GM18858 (cell line): Measurements from ENCODE around the gene SERAC1.

Experiments used
- ATAC-seq: cut with Tn5 transposase; IDR thresholded peaks from one replicate; pipeline ENCODE4 v1.9.1; 2021; ENCODE audit not compliant: unreplicated experiment

Gene SERAC1

DNA sequence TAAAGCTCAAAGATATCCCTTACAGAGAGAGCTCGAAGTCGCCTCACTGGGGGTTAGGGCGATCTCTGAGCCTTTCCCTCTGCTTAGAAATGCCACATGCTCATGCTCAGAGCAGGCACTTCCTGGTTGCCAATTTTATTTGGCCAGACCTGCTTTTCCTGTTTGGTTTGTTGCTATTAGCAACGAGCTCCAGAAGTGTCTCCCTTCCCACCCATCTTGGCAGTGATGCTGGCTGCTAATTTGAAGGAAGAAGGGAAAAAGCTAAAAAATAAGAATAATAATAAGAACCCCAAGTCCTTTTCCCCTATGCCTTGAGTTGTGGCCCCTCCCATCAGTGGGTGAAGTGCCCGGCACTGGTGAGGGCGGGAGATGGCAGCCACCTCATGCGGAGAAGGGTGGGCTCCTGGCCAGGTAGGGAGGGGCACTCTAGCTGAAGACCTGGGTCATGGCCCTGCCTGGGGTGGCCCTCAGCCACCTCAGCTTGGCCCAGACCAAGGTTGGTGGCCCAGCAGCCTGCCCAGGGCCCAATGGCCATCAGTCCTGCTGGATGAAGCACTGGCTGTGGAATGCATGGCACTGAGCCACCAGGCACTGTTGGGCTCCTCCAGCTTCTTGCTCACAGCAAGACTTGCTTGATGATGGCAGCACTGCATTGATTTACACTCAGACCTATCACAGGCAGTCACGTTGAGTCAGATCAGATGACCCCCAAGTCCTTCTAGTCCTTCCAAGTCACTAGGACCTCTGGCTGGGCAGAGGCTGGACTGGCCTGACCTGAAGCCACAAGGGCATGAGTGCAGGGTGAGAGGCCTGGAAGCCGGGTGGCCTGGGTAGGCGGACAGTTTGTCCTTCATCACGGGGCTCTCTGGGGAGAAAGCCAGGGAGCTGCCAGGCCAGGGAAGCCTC lies 107.4 kb downstream of the SERAC1 start:
- no peak for ATAC-seq
